ENCODE results near the gene RAB36.

GRCh38 chr22:23197836-23198235 is 52.6 kb downstream of the RAB36 start:
- TF ChIP-seq TARDBP (IDR thresholded peaks at IDR 0.05), result no peak
- TF ChIP-seq PKNOX1 (IDR thresholded peaks at IDR 0.05), result no peak
